ENCODE data around the gene BBS5. TPM values are rescaled to one million over a fixed set of nuclear protein-coding genes. Genes with fewer than 3 reads are reported as not detected.

Gene BBS5
- total and polyA plus RNA-seq, 2 experiments from 2014 or later = 0.10 to 0.36 TPM

- Histone ChIP-seq H3F3A (replicated peaks; ENCODE audit: low read depth) (no peaks in the 10 kb centered on the region), H2AFZ (no peak overlapping the region), H4K20me1 (replicated peaks; ENCODE audit: insufficient read depth) (no peaks in the 10 kb centered on the region), H3K4me2 (no peak overlapping the region), H3K36me3 (ENCODE audit: insufficient read depth) (peaks cover 31% of the 10 kb centered on the region; the same call in 1 of the 2 replicates), H3K4me1 (ENCODE audit: insufficient read depth) (no peaks in the 10 kb centered on the region), H3K79me2 (replicated peaks; ENCODE audit: insufficient read depth) (no peaks in the 10 kb centered on the region), H3K27me3 (ENCODE audit: insufficient read depth) (no peaks in the 10 kb centered on the region), H3K27ac (ENCODE audit: low read depth) (no peak overlapping the region), H3K9me2 (ENCODE audit: insufficient read depth) (no peaks in the 10 kb centered on the region), H3K4me3 (no peak overlapping the region)
- Mint-ChIP-seq H3K27me3 (ENCODE audit: insufficient read depth, low read depth, poor library complexity) (no peaks in the 10 kb centered on the region), H3K36me3 (ENCODE audit: low read depth) (peaks cover 32% of the 10 kb centered on the region), H3K4me1 (no peaks in the 10 kb centered on the region), H3K4me3 (no peak overlapping the region), H3K9me3 (no peaks in the 10 kb centered on the region), H3K27ac (no peak overlapping the region)
- DNase-seq (ENCODE audit: low spot score) = no peak
- ATAC-seq = no peak
- TF ChIP-seq CTCF (conservative IDR thresholded peaks at IDR 0.05; ENCODE audit: low read depth in 2 of 2) = no peak
- TF ChIP-seq ZNF331 (CRISPR knock-in tag; IDR thresholded peaks at IDR 0.05; ENCODE audit: low read depth) = no peak
- no peak for TF ChIP-seq ETS1 (IDR thresholded peaks at IDR 0.05)
- no peak for TF ChIP-seq JUNB (IDR thresholded peaks at IDR 0.05; ENCODE audit: unreplicated experiment)
- TF ChIP-seq EZH2phosphoT487 (IDR thresholded peaks at IDR 0.05; ENCODE audit: unreplicated experiment) = no peak
- no peak for TF ChIP-seq NANOG (IDR thresholded peaks at IDR 0.05; ENCODE audit: borderline replicate concordance)
- no peak for TF ChIP-seq POLR2AphosphoS5 (IDR thresholded peaks at IDR 0.05; ENCODE audit: low read depth)
- TF ChIP-seq REST (IDR thresholded peaks at IDR 0.05; ENCODE audit: unreplicated experiment) = no peak
- no peak for TF ChIP-seq CREB1 (CRISPR knock-in tag; IDR thresholded peaks at IDR 0.05; ENCODE audit: low read depth)
- no peak for TF ChIP-seq ZNF462 (CRISPR knock-in tag; IDR thresholded peaks at IDR 0.05)
- no peak for TF ChIP-seq ZNF114 (CRISPR knock-in tag; IDR thresholded peaks at IDR 0.05)
These were observed 60.9 kb downstream of the BBS5 start for GRCh38 chr2:169540146-169540545.

Measured in GM23338 (cell line).